Neural cell (in vitro differentiated cells): ENCODE data around the gene TICAM2.

Source experiments
- EZH2 ChIP-seq: fragments of 200-600, 300-800 bp; shearing (Covaris generic), sonication (generic); IDR thresholded peaks from 2 replicates; pipeline ENCODE4 v1.6.1; 2014; ENCODE audit warnings: antibody characterized with exemption, low read length, borderline replicate concordance, mild to moderate bottlenecking; ENCODE audit not compliant: insufficient read depth, poor library complexity, severe bottlenecking
- SMC3 ChIP-seq: fragments of 450-650 bp; conservative IDR thresholded peaks from 2 replicates; pipeline ENCODE4 v1.6.1; 2014; ENCODE audit warnings: antibody characterized with exemption, mild to moderate bottlenecking, moderate library complexity; ENCODE audit not compliant: poor library complexity
- TF ChIP-seq, protein P1 (sequence below): fragments of 450-650 bp; IDR thresholded peaks from 2 replicates; pipeline ENCODE4 v1.5.1; 2014; ENCODE audit warnings: antibody characterized with exemption, mild to moderate bottlenecking, moderate library complexity; ENCODE audit not compliant: poor library complexity, severe bottlenecking
- TF ChIP-seq, protein P2 (sequence below): IDR thresholded peaks from 2 replicates; pipeline ENCODE4 v1.6.1; 2012; ENCODE audit warnings: borderline replicate concordance

- TF ChIP-seq, protein P1, sequence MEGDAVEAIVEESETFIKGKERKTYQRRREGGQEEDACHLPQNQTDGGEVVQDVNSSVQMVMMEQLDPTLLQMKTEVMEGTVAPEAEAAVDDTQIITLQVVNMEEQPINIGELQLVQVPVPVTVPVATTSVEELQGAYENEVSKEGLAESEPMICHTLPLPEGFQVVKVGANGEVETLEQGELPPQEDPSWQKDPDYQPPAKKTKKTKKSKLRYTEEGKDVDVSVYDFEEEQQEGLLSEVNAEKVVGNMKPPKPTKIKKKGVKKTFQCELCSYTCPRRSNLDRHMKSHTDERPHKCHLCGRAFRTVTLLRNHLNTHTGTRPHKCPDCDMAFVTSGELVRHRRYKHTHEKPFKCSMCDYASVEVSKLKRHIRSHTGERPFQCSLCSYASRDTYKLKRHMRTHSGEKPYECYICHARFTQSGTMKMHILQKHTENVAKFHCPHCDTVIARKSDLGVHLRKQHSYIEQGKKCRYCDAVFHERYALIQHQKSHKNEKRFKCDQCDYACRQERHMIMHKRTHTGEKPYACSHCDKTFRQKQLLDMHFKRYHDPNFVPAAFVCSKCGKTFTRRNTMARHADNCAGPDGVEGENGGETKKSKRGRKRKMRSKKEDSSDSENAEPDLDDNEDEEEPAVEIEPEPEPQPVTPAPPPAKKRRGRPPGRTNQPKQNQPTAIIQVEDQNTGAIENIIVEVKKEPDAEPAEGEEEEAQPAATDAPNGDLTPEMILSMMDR, result no peak
- TF ChIP-seq EZH2 (no peak), SMC3 (no peak)
- TF ChIP-seq, protein P2, sequence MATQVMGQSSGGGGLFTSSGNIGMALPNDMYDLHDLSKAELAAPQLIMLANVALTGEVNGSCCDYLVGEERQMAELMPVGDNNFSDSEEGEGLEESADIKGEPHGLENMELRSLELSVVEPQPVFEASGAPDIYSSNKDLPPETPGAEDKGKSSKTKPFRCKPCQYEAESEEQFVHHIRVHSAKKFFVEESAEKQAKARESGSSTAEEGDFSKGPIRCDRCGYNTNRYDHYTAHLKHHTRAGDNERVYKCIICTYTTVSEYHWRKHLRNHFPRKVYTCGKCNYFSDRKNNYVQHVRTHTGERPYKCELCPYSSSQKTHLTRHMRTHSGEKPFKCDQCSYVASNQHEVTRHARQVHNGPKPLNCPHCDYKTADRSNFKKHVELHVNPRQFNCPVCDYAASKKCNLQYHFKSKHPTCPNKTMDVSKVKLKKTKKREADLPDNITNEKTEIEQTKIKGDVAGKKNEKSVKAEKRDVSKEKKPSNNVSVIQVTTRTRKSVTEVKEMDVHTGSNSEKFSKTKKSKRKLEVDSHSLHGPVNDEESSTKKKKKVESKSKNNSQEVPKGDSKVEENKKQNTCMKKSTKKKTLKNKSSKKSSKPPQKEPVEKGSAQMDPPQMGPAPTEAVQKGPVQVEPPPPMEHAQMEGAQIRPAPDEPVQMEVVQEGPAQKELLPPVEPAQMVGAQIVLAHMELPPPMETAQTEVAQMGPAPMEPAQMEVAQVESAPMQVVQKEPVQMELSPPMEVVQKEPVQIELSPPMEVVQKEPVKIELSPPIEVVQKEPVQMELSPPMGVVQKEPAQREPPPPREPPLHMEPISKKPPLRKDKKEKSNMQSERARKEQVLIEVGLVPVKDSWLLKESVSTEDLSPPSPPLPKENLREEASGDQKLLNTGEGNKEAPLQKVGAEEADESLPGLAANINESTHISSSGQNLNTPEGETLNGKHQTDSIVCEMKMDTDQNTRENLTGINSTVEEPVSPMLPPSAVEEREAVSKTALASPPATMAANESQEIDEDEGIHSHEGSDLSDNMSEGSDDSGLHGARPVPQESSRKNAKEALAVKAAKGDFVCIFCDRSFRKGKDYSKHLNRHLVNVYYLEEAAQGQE, result no peak
Observed at GRCh38 chr5:115579216-115579615, 23.1 kb downstream of the TICAM2 start.
